Epithelial cell of prostate (primary cell): Measurements from ENCODE around the gene TRIM5.
"Not testable (repeated sequence)": the region's sequence is repeated elsewhere in the genome, so short reads cannot be mapped to it uniquely, and the experiment has no call there.

Source experiments
- DNase-seq: peaks from one replicate; pipeline ENCODE4 v3.0.0-alpha.2; 2011; ENCODE audit warnings: low read depth, low spot score
- H3K27ac ChIP-seq: fragments of 450-650 bp; 2 replicates; pipeline ENCODE4 v1.5.1; 2017; ENCODE audit warnings: mild to moderate bottlenecking

TRIM5 gene

GRCh38 chr11:5684646-5685362 lies at the start of gene TRIM5:
TRIM5 (minus strand) TSS chr11:5685074; CDS start chr11:5680177, 4,897 bp downstream.
- peak; percentile 85 for DNase-seq
- peak within 1 kb of the TSS; percentile 86 for H3K27ac ChIP-seq

GRCh38 chr11:5727691-5728090 lies 42.8 kb upstream of the TRIM5 start:
- no peak for DNase-seq

GRCh38 chr11:5726351-5726750 lies 41.5 kb upstream of the TRIM5 start:
- no peak overlapping the region for H3K27ac ChIP-seq
- no peak for DNase-seq

More at GRCh38 chr11:5727691-5728090, 42.8 kb upstream of the TRIM5 start:
- H3K27ac ChIP-seq: no peak overlapping the region

GRCh38 chr11:5722622-5723021 lies 37.7 kb upstream of the TRIM5 start:
- no peak overlapping the region for H3K27ac ChIP-seq
- DNase-seq: no peak

GRCh38 chr11:5719703-5720495 lies 35.0 kb upstream of the TRIM5 start:
- no peak overlapping the region for H3K27ac ChIP-seq
- no peak for DNase-seq

GRCh38 chr11:5716518-5716917 lies 31.6 kb upstream of the TRIM5 start:
- H3K27ac ChIP-seq, DNase-seq: not testable (repeated sequence)

GRCh38 chr11:5713695-5714094 lies 28.8 kb upstream of the TRIM5 start:
- no peak for DNase-seq
- no peak overlapping the region for H3K27ac ChIP-seq

- H3K27ac ChIP-seq: no peak overlapping the region
- DNase-seq: no peak
Measured at GRCh38 chr11:5712507-5712906, 27.6 kb upstream of the TRIM5 start.

GRCh38 chr11:5705688-5706087 lies 20.8 kb upstream of the TRIM5 start:
- no peak overlapping the region for H3K27ac ChIP-seq
- no peak for DNase-seq

GRCh38 chr11:5703741-5704536 lies 19.1 kb upstream of the TRIM5 start:
- no peak overlapping the region for H3K27ac ChIP-seq

GRCh38 chr11:5701055-5701577 lies 16.2 kb upstream of the TRIM5 start:
- DNase-seq: no peak
- no peak overlapping the region for H3K27ac ChIP-seq

More at GRCh38 chr11:5703741-5704536, 19.1 kb upstream of the TRIM5 start:
- DNase-seq: no peak

GRCh38 chr11:5700421-5701054 lies 15.7 kb upstream of the TRIM5 start:
- no peak overlapping the region for H3K27ac ChIP-seq
- no peak for DNase-seq

- no peak overlapping the region for H3K27ac ChIP-seq
Measured at GRCh38 chr11:5698281-5698680, 13.4 kb upstream of the TRIM5 start.

GRCh38 chr11:5696210-5696609 lies 11.3 kb upstream of the TRIM5 start:
- H3K27ac ChIP-seq: no peak overlapping the region
- no peak for DNase-seq

More at GRCh38 chr11:5698281-5698680, 13.4 kb upstream of the TRIM5 start:
- DNase-seq: no peak

GRCh38 chr11:5695580-5695979 lies 10.7 kb upstream of the TRIM5 start:
- no peak overlapping the region for H3K27ac ChIP-seq
- DNase-seq: no peak

- no peak overlapping the region for H3K27ac ChIP-seq
Measured at GRCh38 chr11:5694642-5695041, 9.8 kb upstream of the TRIM5 start.

GRCh38 chr11:5691964-5692361 lies 7.1 kb upstream of the TRIM5 start:
- DNase-seq: no peak
- no peak overlapping the region for H3K27ac ChIP-seq

More at GRCh38 chr11:5694642-5695041, 9.8 kb upstream of the TRIM5 start:
- no peak for DNase-seq

- DNase-seq: not testable (repeated sequence)
Measured at GRCh38 chr11:5691238-5691963, 6.5 kb upstream of the TRIM5 start.

GRCh38 chr11:5690736-5691135 lies 5.9 kb upstream of the TRIM5 start:
- peak overlapping the region; percentile 70 for H3K27ac ChIP-seq
- no peak for DNase-seq

More at GRCh38 chr11:5691238-5691963, 6.5 kb upstream of the TRIM5 start:
- H3K27ac ChIP-seq: not testable (repeated sequence)
